ENCODE data around the gene ODC1. TPM values are rescaled to one million over a fixed set of nuclear protein-coding genes. Genes with fewer than 3 reads are reported as not detected.

ODC1 gene
- total and polyA plus RNA-seq, 2 donors (not counting 3 experiments of a cell fraction or from before 2014, with no cell fraction given), result 109 to 132 TPM

DNA sequence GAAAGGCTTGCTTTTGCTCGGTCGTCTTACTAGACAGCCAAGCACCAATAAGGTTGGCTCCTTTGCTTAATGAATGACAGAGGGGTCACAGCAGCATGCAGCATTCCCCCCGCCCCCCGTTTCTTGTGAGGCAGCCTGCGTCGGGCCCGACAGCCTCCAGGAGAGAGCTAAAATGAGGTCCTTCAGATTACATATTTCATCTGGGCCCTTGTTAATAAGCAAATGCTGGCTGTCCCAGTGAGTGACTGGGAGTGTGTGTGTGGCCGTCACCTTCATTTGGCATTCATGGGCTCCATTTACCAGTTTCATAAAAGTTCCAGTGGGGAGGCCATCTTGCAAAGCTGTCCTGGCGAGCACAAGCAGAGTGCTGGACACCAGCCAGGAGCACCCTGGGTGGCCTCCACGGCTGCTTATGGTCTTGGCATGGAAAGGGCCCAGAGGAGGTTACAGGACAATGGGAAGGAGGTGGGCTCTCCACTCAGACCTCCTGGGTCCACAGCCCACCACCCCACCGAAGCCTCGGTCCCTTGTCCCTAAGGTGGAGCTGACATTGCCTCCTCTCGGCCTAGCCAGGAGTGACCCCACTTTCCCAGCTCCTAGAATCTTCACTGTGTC is 37.2 kb downstream of the ODC1 start:
- Histone ChIP-seq H3K9me1 (replicated peaks; ENCODE audit: control insufficient read depth, extremely low read depth, insufficient read depth, low read length) (no peaks in the 10 kb centered on the region), H3K27me3 (ENCODE audit: control insufficient read depth in 2 of 2, insufficient read depth in 2 of 2, low read length in 2 of 2) (no peaks in the 10 kb centered on the region), H3K4me3 (replicated peaks in 1 of 3; ENCODE audit: insufficient read depth in 1 of 3, low read depth in 1 of 3, low read length in 3 of 3) (no peak overlapping the region), H3K27ac (ENCODE audit: insufficient read depth, low read depth, low read length) (no peak overlapping the region), H3K9me3 (replicated peaks; ENCODE audit: control insufficient read depth, insufficient read depth, low read length) (no peaks in the 10 kb centered on the region), H3K4me1 (ENCODE audit: control insufficient read depth, extremely low read depth, insufficient read depth, low read length) (peaks cover 31% of the 10 kb centered on the region), H2AFZ (ENCODE audit: low read depth, low read length) (no peak overlapping the region), H3K4me2 (ENCODE audit: insufficient read depth, low read length) (no peak overlapping the region), H3K79me2 (ENCODE audit: control insufficient read depth, insufficient read depth, low read length) (no peaks in the 10 kb centered on the region), H3K9ac (replicated peaks; ENCODE audit: extremely low read depth, insufficient read depth, low read length) (no peak overlapping the region), H3K36me3 (ENCODE audit: control insufficient read depth in 2 of 2, extremely low read depth in 1 of 2, insufficient read depth in 2 of 2, low read length in 2 of 2) (no peaks in the 10 kb centered on the region), H4K20me1 (replicated peaks; ENCODE audit: control insufficient read depth, extremely low read depth, insufficient read depth, low read length) (no peaks in the 10 kb centered on the region)
- dilution Hi-C loops (cut with MboI; ENCODE audit: extremely low pct_ligation_motif_present, low sequenced_read_pairs) (no loop called here), intact Hi-C loops (cut with micrococcal nuclease) (no loop called here)
- no peak for TF ChIP-seq POLR2A (IDR thresholded peaks at IDR 0.05; ENCODE audit: low read depth, low read length)
- TF ChIP-seq, protein P1, sequence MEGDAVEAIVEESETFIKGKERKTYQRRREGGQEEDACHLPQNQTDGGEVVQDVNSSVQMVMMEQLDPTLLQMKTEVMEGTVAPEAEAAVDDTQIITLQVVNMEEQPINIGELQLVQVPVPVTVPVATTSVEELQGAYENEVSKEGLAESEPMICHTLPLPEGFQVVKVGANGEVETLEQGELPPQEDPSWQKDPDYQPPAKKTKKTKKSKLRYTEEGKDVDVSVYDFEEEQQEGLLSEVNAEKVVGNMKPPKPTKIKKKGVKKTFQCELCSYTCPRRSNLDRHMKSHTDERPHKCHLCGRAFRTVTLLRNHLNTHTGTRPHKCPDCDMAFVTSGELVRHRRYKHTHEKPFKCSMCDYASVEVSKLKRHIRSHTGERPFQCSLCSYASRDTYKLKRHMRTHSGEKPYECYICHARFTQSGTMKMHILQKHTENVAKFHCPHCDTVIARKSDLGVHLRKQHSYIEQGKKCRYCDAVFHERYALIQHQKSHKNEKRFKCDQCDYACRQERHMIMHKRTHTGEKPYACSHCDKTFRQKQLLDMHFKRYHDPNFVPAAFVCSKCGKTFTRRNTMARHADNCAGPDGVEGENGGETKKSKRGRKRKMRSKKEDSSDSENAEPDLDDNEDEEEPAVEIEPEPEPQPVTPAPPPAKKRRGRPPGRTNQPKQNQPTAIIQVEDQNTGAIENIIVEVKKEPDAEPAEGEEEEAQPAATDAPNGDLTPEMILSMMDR (IDR thresholded peaks at IDR 0.05; ENCODE audit: extremely low read depth in 1 of 2, insufficient read depth in 1 of 2, low read depth in 1 of 2, low read length in 2 of 2), result no peak
- no peak for DNase-seq (ENCODE audit: low read depth, low spot score)
- CTCF ChIA-PET, result interaction anchor here (4.4 to 7.7 kb wide), 4 partner anchors 106 to 338 kb away, joined by 68 to 212 read pairs (median 110); partner anchors contain the start of gene HPCAL1
- POLR2A ChIA-PET, result interaction anchor here (0.7 kb wide), 1 partner anchor 286 kb away, joined by 6 read pairs; no protein-coding TSS in a partner anchor
- no TSS peak for BruUV-seq (replicated peaks)
- FAIRE-seq, result no peak

DNA sequence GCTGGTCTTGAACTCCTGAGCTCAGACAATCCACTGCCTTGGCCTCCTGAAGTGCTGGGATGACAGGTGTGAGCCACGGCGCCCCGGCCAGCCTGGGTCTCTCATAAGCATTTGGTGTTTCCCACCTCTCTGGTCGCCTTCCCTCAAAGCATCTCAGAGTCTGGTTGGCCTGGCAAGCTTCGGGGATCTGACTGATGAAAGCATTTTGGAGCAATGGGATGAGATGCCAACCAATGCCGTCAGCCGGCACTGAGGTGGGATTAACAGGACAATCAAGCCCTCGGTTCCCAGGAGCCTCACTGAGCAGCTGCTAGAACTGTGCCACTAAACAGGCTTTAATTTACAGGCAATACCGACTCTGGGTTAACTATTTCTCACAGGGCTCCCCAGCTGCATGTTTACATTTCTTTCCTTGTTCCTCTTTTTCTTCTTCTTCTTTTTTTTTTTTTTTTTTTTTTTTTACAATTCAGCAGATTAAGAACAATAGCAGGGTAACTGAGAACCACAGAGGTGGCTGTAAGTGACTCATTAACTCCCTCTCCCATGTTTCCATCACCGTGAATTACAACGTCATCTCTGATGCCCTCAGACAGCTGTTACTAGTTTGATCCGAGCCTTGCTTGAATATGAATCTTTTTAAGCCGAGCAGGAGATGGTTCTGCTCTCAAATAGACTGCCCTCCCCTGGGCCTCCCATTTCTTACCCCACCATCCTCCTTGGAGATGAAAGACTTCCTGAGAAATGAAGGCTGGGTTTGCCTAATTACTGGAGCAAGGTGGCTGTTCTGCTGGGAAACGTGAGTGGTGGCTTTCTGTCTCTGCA is 37.9 kb downstream of the ODC1 start:
- intact Hi-C loops (cut with micrococcal nuclease) (no loop called here), dilution Hi-C loops (cut with MboI; ENCODE audit: extremely low pct_ligation_motif_present, low sequenced_read_pairs) (no loop called here)
- Histone ChIP-seq H3K36me3 (ENCODE audit: control insufficient read depth in 2 of 2, extremely low read depth in 1 of 2, insufficient read depth in 2 of 2, low read length in 2 of 2) (no peaks in the 10 kb centered on the region), H4K20me1 (replicated peaks; ENCODE audit: control insufficient read depth, extremely low read depth, insufficient read depth, low read length) (no peaks in the 10 kb centered on the region), H3K79me2 (ENCODE audit: control insufficient read depth, insufficient read depth, low read length) (no peaks in the 10 kb centered on the region), H3K4me2 (ENCODE audit: insufficient read depth, low read length) (no peak overlapping the region), H3K27ac (ENCODE audit: insufficient read depth, low read depth, low read length) (no peak overlapping the region), H3K27me3 (ENCODE audit: control insufficient read depth in 2 of 2, insufficient read depth in 2 of 2, low read length in 2 of 2) (no peaks in the 10 kb centered on the region), H3K9ac (replicated peaks; ENCODE audit: extremely low read depth, insufficient read depth, low read length) (no peak overlapping the region), H2AFZ (ENCODE audit: low read depth, low read length) (no peak overlapping the region), H3K4me3 (replicated peaks in 1 of 3; ENCODE audit: insufficient read depth in 1 of 3, low read depth in 1 of 3, low read length in 3 of 3) (no peak overlapping the region), H3K4me1 (ENCODE audit: control insufficient read depth, extremely low read depth, insufficient read depth, low read length) (peaks cover 39% of the 10 kb centered on the region), H3K9me1 (replicated peaks; ENCODE audit: control insufficient read depth, extremely low read depth, insufficient read depth, low read length) (no peaks in the 10 kb centered on the region), H3K9me3 (replicated peaks; ENCODE audit: control insufficient read depth, insufficient read depth, low read length) (no peaks in the 10 kb centered on the region)
- POLR2A ChIA-PET, result interaction anchor here (0.6 to 0.7 kb wide), 2 partner anchors 246 to 285 kb away, joined by 6 to 7 read pairs; no protein-coding TSS in a partner anchor
- no peak for TF ChIP-seq JUN (IDR thresholded peaks at IDR 0.05; ENCODE audit: borderline replicate concordance, insufficient read depth, insufficient read length, low read depth)
- no peak for TF ChIP-seq MYC (IDR thresholded peaks at IDR 0.05; ENCODE audit: low read depth, low read length)
- TF ChIP-seq, protein P2, sequence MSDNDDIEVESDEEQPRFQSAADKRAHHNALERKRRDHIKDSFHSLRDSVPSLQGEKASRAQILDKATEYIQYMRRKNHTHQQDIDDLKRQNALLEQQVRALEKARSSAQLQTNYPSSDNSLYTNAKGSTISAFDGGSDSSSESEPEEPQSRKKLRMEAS (IDR thresholded peaks at IDR 0.05; ENCODE audit: insufficient read depth, insufficient read length), result no peak
- TF ChIP-seq, protein P1 (IDR thresholded peaks at IDR 0.05; ENCODE audit: extremely low read depth in 1 of 2, insufficient read depth in 1 of 2, low read depth in 1 of 2, low read length in 2 of 2), result no peak
- TF ChIP-seq EZH2 (IDR thresholded peaks at IDR 0.05; ENCODE audit: borderline replicate concordance, low read depth, low read length, severe bottlenecking), result no peak
- TF ChIP-seq POLR2A (IDR thresholded peaks at IDR 0.05; ENCODE audit: low read depth, low read length), result no peak
- DNase-seq (ENCODE audit: low read depth, low spot score), result no peak
- no peak for FAIRE-seq
- no TSS peak for BruUV-seq (replicated peaks)
- CTCF ChIA-PET, result interaction anchor here (0.6 to 7.7 kb wide), 26 partner anchors 9 to 338 kb away, joined by 3 to 212 read pairs (median 12); partner anchors contain the start of gene HPCAL1
